ENCODE results near the gene CHRM2. TPM values are rescaled to one million over a fixed set of nuclear protein-coding genes. Genes with fewer than 3 reads are reported as not detected.

Gene CHRM2
- polyA plus RNA-seq, 1 donor (not counting 4 experiments of a cell fraction or from before 2014, with no cell fraction given): not detected

- DNase-seq (ENCODE audit: low read depth, low spot score) (no peak), FAIRE-seq (no peak)
- TF ChIP-seq CTCF (optimal IDR thresholded peaks at IDR 0.05 in 1 of 3, IDR thresholded peaks at IDR 0.05 in 1 of 3, conservative IDR thresholded peaks at IDR 0.05 in 1 of 3; ENCODE audit: extremely low read depth in 1 of 3, insufficient read depth in 2 of 3, low read length in 3 of 3) (no peak), EZH2 (IDR thresholded peaks at IDR 0.05; ENCODE audit: low read length) (no peak)
These were observed 56.6 kb downstream of the CHRM2 start for GRCh38 chr7:136925044-136925443.

GRCh38 chr7:136925556-136925955 lies 57.1 kb downstream of the CHRM2 start:
- no peak for TF ChIP-seq EZH2 (IDR thresholded peaks at IDR 0.05; ENCODE audit: low read length)
- TF ChIP-seq CTCF (optimal IDR thresholded peaks at IDR 0.05 in 1 of 3, IDR thresholded peaks at IDR 0.05 in 1 of 3, conservative IDR thresholded peaks at IDR 0.05 in 1 of 3; ENCODE audit: extremely low read depth in 1 of 3, insufficient read depth in 2 of 3, low read length in 3 of 3): no peak
- H3K9me3 ChIP-seq (ENCODE audit: control insufficient read depth, low read depth, low read length): no peaks in the 10 kb centered on the region
- H3K9ac ChIP-seq (ENCODE audit: control insufficient read depth, extremely low read depth, insufficient read depth, low read length): no peak overlapping the region
- H3K36me3 ChIP-seq (ENCODE audit: control insufficient read depth in 2 of 2, extremely low read depth in 1 of 2, insufficient read depth in 2 of 2, low read length in 2 of 2): no peaks in the 10 kb centered on the region
- no peak overlapping the region for H3K27ac ChIP-seq (ENCODE audit: control insufficient read depth, insufficient read depth, low read length)
- dilution Hi-C loops (cut with MboI; ENCODE audit: extremely low pct_ligation_motif_present, low sequenced_read_pairs): no loop called here
- H3K27me3 ChIP-seq (ENCODE audit: control insufficient read depth, extremely low read depth, insufficient read depth, low read length): no peaks in the 10 kb centered on the region
- FAIRE-seq (no peak), DNase-seq (ENCODE audit: low read depth, low spot score) (no peak)
- H3K79me2 ChIP-seq (ENCODE audit: control insufficient read depth, insufficient read depth, low read length): no peaks in the 10 kb centered on the region
- H3K4me3 ChIP-seq (ENCODE audit: control insufficient read depth in 2 of 3, extremely low read depth in 1 of 3, insufficient read depth in 2 of 3, low read depth in 1 of 3, low read length in 3 of 3): no peak overlapping the region
- no peaks in the 10 kb centered on the region for H3K4me1 ChIP-seq (ENCODE audit: control insufficient read depth, extremely low read depth, insufficient read depth, low read length)
- H3K4me2 ChIP-seq (ENCODE audit: control insufficient read depth, extremely low read depth, insufficient read depth, low read depth, low read length): no peak overlapping the region
- no peaks in the 10 kb centered on the region for H4K20me1 ChIP-seq (ENCODE audit: control insufficient read depth, extremely low read depth, insufficient read depth, low read length)
- H3K9me1 ChIP-seq (ENCODE audit: control insufficient read depth, extremely low read depth, insufficient read depth, low read length): no peaks in the 10 kb centered on the region
- H2AFZ ChIP-seq (ENCODE audit: control insufficient read depth, low read length): no peak overlapping the region

More at GRCh38 chr7:136925044-136925443, 56.6 kb downstream of the CHRM2 start:
- no peak overlapping the region for H3K4me3 ChIP-seq (ENCODE audit: control insufficient read depth in 2 of 3, extremely low read depth in 1 of 3, insufficient read depth in 2 of 3, low read depth in 1 of 3, low read length in 3 of 3)
- no peaks in the 10 kb centered on the region for H3K4me1 ChIP-seq (ENCODE audit: control insufficient read depth, extremely low read depth, insufficient read depth, low read length)
- dilution Hi-C loops (cut with MboI; ENCODE audit: extremely low pct_ligation_motif_present, low sequenced_read_pairs): no loop called here
- H2AFZ ChIP-seq (ENCODE audit: control insufficient read depth, low read length): no peak overlapping the region
- H3K9me1 ChIP-seq (ENCODE audit: control insufficient read depth, extremely low read depth, insufficient read depth, low read length): no peaks in the 10 kb centered on the region
- H3K4me2 ChIP-seq (ENCODE audit: control insufficient read depth, extremely low read depth, insufficient read depth, low read depth, low read length): no peak overlapping the region
- no peaks in the 10 kb centered on the region for H3K27me3 ChIP-seq (ENCODE audit: control insufficient read depth, extremely low read depth, insufficient read depth, low read length)
- no peak overlapping the region for H3K27ac ChIP-seq (ENCODE audit: control insufficient read depth, insufficient read depth, low read length)
- H3K79me2 ChIP-seq (ENCODE audit: control insufficient read depth, insufficient read depth, low read length): no peaks in the 10 kb centered on the region
- H3K9ac ChIP-seq (ENCODE audit: control insufficient read depth, extremely low read depth, insufficient read depth, low read length): no peak overlapping the region
- no peaks in the 10 kb centered on the region for H3K36me3 ChIP-seq (ENCODE audit: control insufficient read depth in 2 of 2, extremely low read depth in 1 of 2, insufficient read depth in 2 of 2, low read length in 2 of 2)
- no peaks in the 10 kb centered on the region for H3K9me3 ChIP-seq (ENCODE audit: control insufficient read depth, low read depth, low read length)
- no peaks in the 10 kb centered on the region for H4K20me1 ChIP-seq (ENCODE audit: control insufficient read depth, extremely low read depth, insufficient read depth, low read length)
